A549 treated with Hydrocortisone at 1 μM for 4 hours (cell line): ENCODE results near the gene ZNF491. TPM values are rescaled to one million over a fixed set of nuclear protein-coding genes. Genes with fewer than 3 reads are reported as not detected.

Experiments
- total RNA-seq: library from RNA; stranded (reverse); fragments of 200-300 nt; extraction: Qiagen RNA extraction; gene quantifications from 5 replicates; pipeline ENCODE4 v1.2.3, GENCODE V29; 2022

The ZNF491 gene
- total RNA-seq, result not detected in 5 replicates

GRCh38 chr19:11798391-11799330 is at the start of gene ZNF491:
Gene ZNF491 (plus strand): TSS chr19:11798523. CDS start chr19:11805954, 7,431 bp downstream.

GRCh38 chr19:11766597-11767591 is 31.4 kb upstream of the ZNF491 start, which contains the start of gene ZNF441:
Gene ZNF441 (plus strand): TSS chr19:11767000. CDS start chr19:11767194, 194 bp downstream.

GRCh38 chr19:11814029-11814699 is 15.8 kb downstream of the ZNF491 start, which contains the start of gene ZNF440:
Gene ZNF440 (plus strand): TSS chr19:11814273. CDS start chr19:11814448, 175 bp downstream.

GRCh38 chr19:11848594-11849469 is 50.5 kb downstream of the ZNF491 start, which contains the start of gene ZNF439:
Gene ZNF439 (plus strand): TSS chr19:11848726. CDS start chr19:11848868, 142 bp downstream.

Other genes starting within 250 kb of the ZNF491 start
- gene ELOF1, start 239.3 kb upstream of the ZNF491 start, total RNA-seq, result 85.6 to 112 TPM (median 95.1 TPM) in 5 replicates
- gene ACP5, start 220.9 kb upstream of the ZNF491 start, total RNA-seq, result 0.15 to 0.33 TPM (median 0.26 TPM) in 4 of 5 replicates, not detected in the other
- 2.7 to 5.3 TPM (median 3.5 TPM) in 5 replicates for gene ZNF627, start 201.0 kb upstream of the ZNF491 start, total RNA-seq
- gene ZNF823, start 59.6 kb upstream of the ZNF491 start, total RNA-seq, result 1.6 to 3.4 TPM (median 2.5 TPM) in 5 replicates
- 0.02 TPM in 1 of 5 replicates, not detected in the others for gene ZNF441, start 31.5 kb upstream of the ZNF491 start, total RNA-seq
- gene ZNF440, start 15.8 kb downstream of the ZNF491 start, total RNA-seq, result 0.02 to 0.07 TPM (median 0.03 TPM) in 4 of 5 replicates, not detected in the other
- not detected in 5 replicates for gene ZNF439, start 50.2 kb downstream of the ZNF491 start, total RNA-seq
- not detected in 5 replicates for gene ZNF69, start 89.3 kb downstream of the ZNF491 start, total RNA-seq
- gene ZNF700, start 126.6 kb downstream of the ZNF491 start, total RNA-seq, result 0.20 to 0.33 TPM (median 0.29 TPM) in 5 replicates
- not detected in 5 replicates for gene ZNF763, start 166.5 kb downstream of the ZNF491 start, total RNA-seq
- gene ZNF433, start 237.2 kb downstream of the ZNF491 start, total RNA-seq, result not detected in 5 replicates